Measurements from ENCODE around the gene MRPS18A. TPM values are rescaled to one million over a fixed set of nuclear protein-coding genes. Genes with fewer than 3 reads are reported as not detected.

The MRPS18A gene
- total and polyA plus RNA-seq, 9 of the 15 experiments (the other 6 are each of a cell fraction or from before 2014, with no cell fraction given) = 87.5 to 243 (median 125) TPM

DNA sequence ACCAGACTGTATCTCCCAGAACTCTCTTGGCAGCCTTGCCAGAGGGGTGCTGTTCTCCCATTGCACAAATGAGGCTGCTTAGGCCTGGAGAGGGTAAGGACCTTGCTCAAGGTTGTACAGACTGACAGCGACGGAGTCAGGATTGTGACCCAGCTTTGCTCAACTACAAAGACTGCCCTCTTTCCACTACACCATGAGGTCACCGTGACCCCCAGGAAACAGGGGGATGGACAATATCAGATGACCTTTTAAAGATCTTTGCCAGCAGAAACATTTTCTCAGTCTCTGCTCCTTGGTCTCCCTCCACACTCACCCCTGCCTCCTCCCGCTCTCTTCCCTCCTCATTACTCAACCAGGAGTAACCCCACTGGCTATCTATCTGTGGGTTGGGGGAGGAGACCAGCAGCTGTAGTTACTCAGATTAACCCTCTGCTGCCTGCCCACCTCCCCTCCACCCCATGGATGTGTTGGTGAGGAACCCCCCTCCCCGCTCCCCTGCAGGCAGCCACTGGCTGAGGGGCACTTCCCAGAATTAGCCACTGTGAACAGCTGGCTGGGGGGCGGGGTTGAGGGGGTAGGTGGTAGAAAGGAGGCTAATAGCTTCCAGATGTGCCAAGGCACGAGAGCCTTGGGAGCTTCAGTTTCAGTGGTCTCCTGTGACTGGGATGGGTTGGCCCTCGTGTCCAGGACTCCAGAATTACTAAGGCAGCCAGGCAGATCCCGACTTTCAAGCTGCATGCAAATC, 26.9 kb upstream of the MRPS18A start (continued):
- TF ChIP-seq CUX1 (CRISPR knock-in tag; IDR thresholded peaks at IDR 0.05) (no peak), NR2C1 (IDR thresholded peaks at IDR 0.05) (peak; percentile 63; the same call in 1 of the 2 replicates), NR2C1 (tag; IDR thresholded peaks at IDR 0.05) (peak; percentile 85), PRMT5 (CRISPR knock-in tag; IDR thresholded peaks at IDR 0.05) (no peak), ZSCAN29 (IDR thresholded peaks at IDR 0.05) (no peak), ZNF740 (CRISPR knock-in tag; IDR thresholded peaks at IDR 0.05) (peak; percentile 39; the same call in 1 of the 2 replicates), ZNF740 (tag; IDR thresholded peaks at IDR 0.05) (no peak), PHB (CRISPR knock-in tag; IDR thresholded peaks at IDR 0.05) (no peak), EP300 (IDR thresholded peaks at IDR 0.05; ENCODE audit: low read length) (peak; percentile 76), PPARD (CRISPR knock-in tag; IDR thresholded peaks at IDR 0.05) (no peak), HDAC1 (IDR thresholded peaks at IDR 0.05) (0 out of 4 replicates have a peak, but pooled peaks of 1 of the 2 experiments have one; percentile 28), ARHGAP35 (IDR thresholded peaks at IDR 0.05; ENCODE audit: partially characterized antibody) (no peak), SAP30 (IDR thresholded peaks at IDR 0.05; ENCODE audit: borderline replicate concordance, insufficient read depth, low read depth, low read length, poor library complexity, severe bottlenecking) (no peak), RNF2 (IDR thresholded peaks at IDR 0.05) (peak; percentile 57; the same call in 1 of the 2 replicates), GABPB1 (CRISPR knock-in tag; IDR thresholded peaks at IDR 0.05) (peak; percentile 30; the same call in 1 of the 2 replicates), SMARCA4 (IDR thresholded peaks at IDR 0.05) (peak; percentile 73; the same call in 1 of the 2 replicates)
- TF ChIP-seq, protein P1, sequence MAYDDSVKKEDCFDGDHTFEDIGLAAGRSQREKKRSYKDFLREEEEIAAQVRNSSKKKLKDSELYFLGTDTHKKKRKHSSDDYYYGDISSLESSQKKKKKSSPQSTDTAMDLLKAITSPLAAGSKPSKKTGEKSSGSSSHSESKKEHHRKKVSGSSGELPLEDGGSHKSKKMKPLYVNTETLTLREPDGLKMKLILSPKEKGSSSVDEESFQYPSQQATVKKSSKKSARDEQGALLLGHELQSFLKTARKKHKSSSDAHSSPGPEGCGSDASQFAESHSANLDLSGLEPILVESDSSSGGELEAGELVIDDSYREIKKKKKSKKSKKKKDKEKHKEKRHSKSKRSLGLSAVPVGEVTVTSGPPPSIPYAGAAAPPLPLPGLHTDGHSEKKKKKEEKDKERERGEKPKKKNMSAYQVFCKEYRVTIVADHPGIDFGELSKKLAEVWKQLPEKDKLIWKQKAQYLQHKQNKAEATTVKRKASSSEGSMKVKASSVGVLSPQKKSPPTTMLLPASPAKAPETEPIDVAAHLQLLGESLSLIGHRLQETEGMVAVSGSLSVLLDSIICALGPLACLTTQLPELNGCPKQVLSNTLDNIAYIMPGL (CRISPR knock-in tag; IDR thresholded peaks at IDR 0.05) = no peak
- TF ChIP-seq, protein P2, sequence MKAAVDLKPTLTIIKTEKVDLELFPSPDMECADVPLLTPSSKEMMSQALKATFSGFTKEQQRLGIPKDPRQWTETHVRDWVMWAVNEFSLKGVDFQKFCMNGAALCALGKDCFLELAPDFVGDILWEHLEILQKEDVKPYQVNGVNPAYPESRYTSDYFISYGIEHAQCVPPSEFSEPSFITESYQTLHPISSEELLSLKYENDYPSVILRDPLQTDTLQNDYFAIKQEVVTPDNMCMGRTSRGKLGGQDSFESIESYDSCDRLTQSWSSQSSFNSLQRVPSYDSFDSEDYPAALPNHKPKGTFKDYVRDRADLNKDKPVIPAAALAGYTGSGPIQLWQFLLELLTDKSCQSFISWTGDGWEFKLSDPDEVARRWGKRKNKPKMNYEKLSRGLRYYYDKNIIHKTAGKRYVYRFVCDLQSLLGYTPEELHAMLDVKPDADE (conservative IDR thresholded peaks at IDR 0.05; ENCODE audit: control insufficient read depth, low read depth, low read length) = no peak
- TF ChIP-seq, protein P3, sequence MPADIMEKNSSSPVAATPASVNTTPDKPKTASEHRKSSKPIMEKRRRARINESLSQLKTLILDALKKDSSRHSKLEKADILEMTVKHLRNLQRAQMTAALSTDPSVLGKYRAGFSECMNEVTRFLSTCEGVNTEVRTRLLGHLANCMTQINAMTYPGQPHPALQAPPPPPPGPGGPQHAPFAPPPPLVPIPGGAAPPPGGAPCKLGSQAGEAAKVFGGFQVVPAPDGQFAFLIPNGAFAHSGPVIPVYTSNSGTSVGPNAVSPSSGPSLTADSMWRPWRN (IDR thresholded peaks at IDR 0.05; ENCODE audit: low read depth) = peak; percentile 42; the same call in 1 of the 2 replicates
